IMR-90 (cell line): ENCODE data around the gene MYH11. TPM values are rescaled to one million over a fixed set of nuclear protein-coding genes. Genes with fewer than 3 reads are reported as not detected.

Experiments used
- ATAC-seq: fragments of 200-7000 bp; cut with Tn5 transposase; 2 replicates; pipeline ENCODE4 v1.9.1; 2020; ENCODE audit warnings: low read depth, mild to moderate bottlenecking, moderate library complexity
- BruUV-seq: library from RNA; stranded (reverse); fragments of 400-500 nt; replicated peaks from 2 replicates; lab custom pipeline; 2021; lab: Mats Ljungman, UMichigan
- CTCF ChIA-PET: fragments of 300-600 bp; formaldehyde crosslinking; extraction: SDS; loops from one replicate; lab custom pipeline; 2021; ENCODE audit warnings: antibody characterized with exemption; lab: Yijun Ruan, JAX
- POLR2A ChIA-PET: fragments of 300-600 bp; sonication (Branson Sonifier 250); formaldehyde crosslinking; loops from one replicate; lab custom pipeline; 2022; ENCODE audit warnings: antibody characterized with exemption; ENCODE audit not compliant: unreplicated experiment; lab: Charles Lee
- DNase-seq: peaks from one replicate; pipeline ENCODE4 v3.0.0; 2013
- H2AFZ ChIP-seq: replicated peaks from 2 replicates; pipeline ENCODE3; 2013; ENCODE audit warnings: low read length, mild to moderate bottlenecking; ENCODE audit not compliant: poor library complexity
- H2AK5ac ChIP-seq: 2 replicates; pipeline ENCODE4 v1.6.1; 2013; ENCODE audit warnings: low read depth, low read length, inconsistent platforms
- H2AK9ac ChIP-seq: replicated peaks from 2 replicates; pipeline ENCODE3; 2013; ENCODE audit warnings: mild to moderate bottlenecking, low read depth, low read length, moderate library complexity; ENCODE audit not compliant: poor library complexity
- H2BK120ac ChIP-seq: 2 replicates; pipeline ENCODE4 v1.6.1; 2013; ENCODE audit warnings: low read depth, low read length, inconsistent platforms
- H2BK15ac ChIP-seq: 3 replicates; pipeline ENCODE4 v1.6.1; 2013; ENCODE audit warnings: low read depth, low read length, inconsistent platforms
- H2BK20ac ChIP-seq: 2 replicates; pipeline ENCODE4 v1.6.1; 2013; ENCODE audit warnings: low read depth, mild to moderate bottlenecking, inconsistent platforms, low read length, moderate library complexity
- H2BK5ac ChIP-seq: 2 replicates; pipeline ENCODE4 v1.6.1; 2013; ENCODE audit warnings: mild to moderate bottlenecking, low read depth, low read length, inconsistent platforms; ENCODE audit not compliant: poor library complexity, severe bottlenecking
- H3K14ac ChIP-seq: replicated peaks from 2 replicates; pipeline ENCODE4 v1.6.1; 2013; ENCODE audit warnings: low read depth, low read length, inconsistent platforms
- H3K18ac ChIP-seq: 2 replicates; pipeline ENCODE4 v1.6.1; 2013; ENCODE audit warnings: low read depth, low read length, control low read depth
- H3K23ac ChIP-seq: 2 replicates; pipeline ENCODE4 v1.6.1; 2013; ENCODE audit warnings: low read depth, low read length, inconsistent platforms
- H3K27ac ChIP-seq: 2 replicates; pipeline ENCODE4 v1.5.1; 2013; ENCODE audit warnings: mild to moderate bottlenecking, control low read depth, low read length; ENCODE audit not compliant: insufficient read depth
- H3K27me3 ChIP-seq: 2 replicates; pipeline ENCODE4 v1.6.1; 2013; ENCODE audit warnings: low read length; ENCODE audit not compliant: control insufficient read depth, insufficient read depth
- H3K36me3 ChIP-seq: 2 replicates; pipeline ENCODE4 v1.6.1; 2013; ENCODE audit warnings: low read length, mixed read lengths; ENCODE audit not compliant: control insufficient read depth, insufficient read depth
- H3K4ac ChIP-seq: 2 replicates; pipeline ENCODE4 v1.6.1; 2013; ENCODE audit warnings: low read depth, low read length, inconsistent platforms
- H3K4me1 ChIP-seq: 2 replicates; pipeline ENCODE4 v1.6.1; 2013; ENCODE audit warnings: low read length, mixed read lengths; ENCODE audit not compliant: control insufficient read depth, insufficient read depth
- H3K4me2 ChIP-seq: 2 replicates; pipeline ENCODE4 v1.6.1; 2013; ENCODE audit warnings: low read depth, mild to moderate bottlenecking, control low read depth, low read length, moderate library complexity
- H3K4me3 ChIP-seq: 2 replicates; pipeline ENCODE4 v1.5.1; 2013; ENCODE audit warnings: low read depth, mild to moderate bottlenecking, control low read depth, low read length, moderate library complexity; ENCODE audit not compliant: insufficient read depth
- H3K56ac ChIP-seq: 2 replicates; pipeline ENCODE4 v1.6.1; 2013; ENCODE audit warnings: low read length, inconsistent platforms; ENCODE audit not compliant: insufficient read depth; ENCODE audit errors: extremely low read depth
- H3K79me1 ChIP-seq, 2 experiments: 2 replicates each; pipeline ENCODE4 v1.6.1; 2013; ENCODE audit warnings: low read length in 2 of 2, inconsistent platforms in 1 of 2, low read depth in 1 of 2
- H3K9ac ChIP-seq: 2 replicates; pipeline ENCODE4 v1.6.1; 2013; ENCODE audit warnings: low read depth, low read length, control low read depth
- H3K9me1 ChIP-seq: 2 replicates; pipeline ENCODE4 v1.6.1; 2013; ENCODE audit warnings: low read length, inconsistent platforms; ENCODE audit not compliant: insufficient read depth
- H3K9me3 ChIP-seq: 2 replicates; pipeline ENCODE4 v1.6.1; 2013; ENCODE audit warnings: low read length; ENCODE audit not compliant: control insufficient read depth, insufficient read depth
- H4K20me1 ChIP-seq: 2 replicates; pipeline ENCODE4 v1.6.1; 2013; ENCODE audit warnings: low read length, inconsistent platforms; ENCODE audit not compliant: insufficient read depth
- H4K5ac ChIP-seq: 2 replicates; pipeline ENCODE4 v1.6.1; 2013; ENCODE audit warnings: mild to moderate bottlenecking, low read depth, low read length, control low read depth
- H4K8ac ChIP-seq, 2 experiments: 2 replicates each; pipeline ENCODE4 v1.6.1; 2013; ENCODE audit warnings: low read depth in 2 of 2, low read length in 2 of 2, control low read depth in 1 of 2, inconsistent platforms in 1 of 2
- H4K91ac ChIP-seq: 2 replicates; pipeline ENCODE4 v1.6.1; 2013; ENCODE audit warnings: low read depth, low read length, inconsistent platforms; ENCODE audit not compliant: insufficient read depth
- BHLHE40 ChIP-seq: fragments of 150-350 bp; IDR thresholded peaks from 2 replicates; pipeline ENCODE4 v1.6.1; 2016; ENCODE audit warnings: mild to moderate bottlenecking, low read depth, low read length
- CEBPB ChIP-seq: IDR thresholded peaks from 2 replicates; pipeline ENCODE4 v1.6.1; 2012; ENCODE audit warnings: low read depth, low read length, improper control_type of control experiment
- CHD1 ChIP-seq: IDR thresholded peaks from 2 replicates; pipeline ENCODE4 v1.6.1; 2012; ENCODE audit warnings: low read depth, low read length, improper control_type of control experiment
- CTCF ChIP-seq: conservative IDR thresholded peaks from 2 replicates; pipeline ENCODE4 v1.5.1; 2012; ENCODE audit warnings: mild to moderate bottlenecking, low read depth, low read length, improper control_type of control experiment
- ELK1 ChIP-seq: fragments of 150-350 bp; IDR thresholded peaks from 2 replicates; pipeline ENCODE4 v1.6.1; 2016; ENCODE audit warnings: low read depth, mild to moderate bottlenecking, low read length, moderate library complexity, borderline replicate concordance
- FOS ChIP-seq: fragments of 150-350 bp; IDR thresholded peaks from 2 replicates; pipeline ENCODE4 v1.6.1; 2016; ENCODE audit warnings: low read depth, low read length
- MAFK ChIP-seq: IDR thresholded peaks from 2 replicates; pipeline ENCODE4 v1.6.1; 2012; ENCODE audit warnings: low read depth, low read length, improper control_type of control experiment
- MAZ ChIP-seq: IDR thresholded peaks from 2 replicates; pipeline ENCODE4 v1.6.1; 2012; ENCODE audit warnings: low read depth, mild to moderate bottlenecking, low read length, improper control_type of control experiment, moderate library complexity, borderline replicate concordance
- MXI1 ChIP-seq: IDR thresholded peaks from 2 replicates; pipeline ENCODE4 v1.6.1; 2012; ENCODE audit warnings: low read depth, mild to moderate bottlenecking, low read length, moderate library complexity, borderline replicate concordance
- POLR2A ChIP-seq: IDR thresholded peaks from 2 replicates; pipeline ENCODE4 v1.6.1; 2012; ENCODE audit warnings: mild to moderate bottlenecking, low read depth, low read length
- RAD21 ChIP-seq: IDR thresholded peaks from 2 replicates; pipeline ENCODE4 v1.6.1; 2012; ENCODE audit warnings: low read length, improper control_type of control experiment
- RCOR1 ChIP-seq: IDR thresholded peaks from 2 replicates; pipeline ENCODE4 v1.6.1; 2012; ENCODE audit warnings: mild to moderate bottlenecking, low read length, improper control_type of control experiment; ENCODE audit not compliant: insufficient replicate concordance
- RFX5 ChIP-seq: IDR thresholded peaks from 2 replicates; pipeline ENCODE4 v1.8.0; 2012; ENCODE audit warnings: low read depth, mild to moderate bottlenecking, low read length, moderate library complexity
- SMC3 ChIP-seq: fragments of 150-350 bp; IDR thresholded peaks from 2 replicates; pipeline ENCODE4 v1.6.1; 2016; ENCODE audit warnings: low read depth, mild to moderate bottlenecking, antibody characterized with exemption, low read length, moderate library complexity
- USF2 ChIP-seq: fragments of 150-350 bp; IDR thresholded peaks from 2 replicates; pipeline ENCODE4 v1.6.1; 2017; ENCODE audit warnings: mild to moderate bottlenecking, antibody characterized with exemption, low read length, low read depth
- WGBS, 2 experiments: methylation state at CpG; one replicate each; pipeline versions ENCODE4 v1.1.5 to v1.1.7; 2013; ENCODE audit warnings: missing lambda C conversion rate in 2 of 2; ENCODE audit not compliant: insufficient read length in 1 of 2; ENCODE audit errors: extremely low coverage in 2 of 2; 5-methylcytosine and 5-hydroxymethylcytosine counted together
- dilution Hi-C: fragments of 300-500 bp; cut with HindIII; formaldehyde crosslinking; loops from one replicate; pipeline ENCODE4 v1.14.3; 2018; ENCODE audit warnings: low sequenced_read_pairs; ENCODE audit not compliant: unreplicated experiment
- in situ Hi-C: fragments of 300-500 bp; cut with MboI; formaldehyde crosslinking; loops from 3 replicates; pipeline ENCODE4 v1.14.3; 2019; ENCODE audit warnings: low sequenced_read_pairs, inconsistent platforms, mixed read lengths
- intact Hi-C: fragments of 100-400 bp; cut with micrococcal nuclease; formaldehyde crosslinking; loops from 2 replicates; pipeline ENCODE4 v1.10.0; 2022
- polyA plus RNA-seq, 3 experiments: library from polyadenylated mRNA; depleted of rRNA; stranded (reverse); fragments of >200 nt; gene quantifications; 2 replicates each; pipeline ENCODE4 v1.2.3, GENCODE V29; 2012; ENCODE audit warnings: low replicate concordance in 1 of 3
- total RNA-seq: library from RNA; depleted of rRNA; stranded (reverse); fragments of >200 nt; gene quantifications from 2 replicates; pipeline ENCODE4 v1.2.3, GENCODE V29; 2012

The MYH11 gene
- total and polyA plus RNA-seq, 2 of the 4 experiments (the other 2 are of a cell fraction) = under 0.01 to 0.12 TPM

GRCh38 chr16:15779664-15780351 is 77.0 kb downstream of the MYH11 start:
- Histone ChIP-seq H2AK9ac (no peak overlapping the region), H3K23ac (no peak overlapping the region), H3K4me2 (no peak overlapping the region), H3K9ac (no peak overlapping the region), H3K18ac (no peak overlapping the region), H4K91ac (no peak overlapping the region), H2BK120ac (no peak overlapping the region), H4K20me1 (no peaks in the 10 kb centered on the region), H3K56ac (no peak overlapping the region), H3K4ac (no peak overlapping the region), H3K9me1 (no peaks in the 10 kb centered on the region), H3K9me3 (no peaks in the 10 kb centered on the region), H2BK5ac (no peak overlapping the region), H2AK5ac (no peak overlapping the region), H3K4me3 (no peak overlapping the region), H2BK20ac (no peak overlapping the region), H3K79me1 (no peaks in the 10 kb centered on the region), H2BK15ac (no peak overlapping the region), H3K14ac (no peak overlapping the region), H3K4me1 (no peaks in the 10 kb centered on the region; the same call in 1 of the 2 replicates), H3K27me3 (peaks cover 10% of the 10 kb centered on the region), H4K8ac (no peak overlapping the region), H2AFZ (no peak overlapping the region), H3K36me3 (no peaks in the 10 kb centered on the region), H4K5ac (no peak overlapping the region), H3K27ac (no peak overlapping the region)
- ChIA-PET CTCF (no interaction called here), POLR2A (no interaction called here)
- ATAC-seq = no peak
- WGBS, 2 experiments = 67% methylated on average over 1 of the region's 8 CpGs; no CpG with 5 or more reads in 1 of the 2 experiments
- TF ChIP-seq SMC3 (no peak), MAFK (no peak), FOS (no peak), POLR2A (no peak), ELK1 (no peak), USF2 (no peak), CTCF (no peak), CHD1 (no peak), CEBPB (no peak), MXI1 (no peak), RAD21 (no peak), MAZ (no peak), RFX5 (no peak), BHLHE40 (no peak), RCOR1 (no peak)
- in situ Hi-C loops (loop anchor here (5.0 kb wide), 1 partner anchor 52 kb away; no protein-coding TSS in a partner anchor), dilution Hi-C loops (no loop called here), intact Hi-C loops (loop anchor here (10.0 kb wide), 1 partner anchor 165 kb away; the partner anchor contains the start of gene ABCC1)
- BruUV-seq = no TSS peak
- DNase-seq = no peak
